H9 (cell line): Measurements from ENCODE around the gene COMT. TPM values are rescaled to one million over a fixed set of nuclear protein-coding genes. Genes with fewer than 3 reads are reported as not detected.

Source experiments
- DNase-seq: peaks from one replicate; pipeline ENCODE4 v3.0.0-alpha.2; 2017
- H2AFZ ChIP-seq: one replicate; pipeline ENCODE4 v1.6.1; 2013; ENCODE audit warnings: mild to moderate bottlenecking, low read length, control low read depth, moderate library complexity
- H2AK5ac ChIP-seq: 2 replicates; pipeline ENCODE4 v1.6.1; 2013; ENCODE audit warnings: low read length, control low read depth, mixed read lengths; ENCODE audit not compliant: insufficient read length
- H2BK120ac ChIP-seq: one replicate; pipeline ENCODE4 v1.6.1; 2013; ENCODE audit warnings: low read depth, mild to moderate bottlenecking, low read length, control low read depth, inconsistent platforms; ENCODE audit not compliant: poor library complexity, severe bottlenecking
- H2BK12ac ChIP-seq: 2 replicates; pipeline ENCODE4 v1.6.1; 2013; ENCODE audit warnings: low read length, control low read depth, mixed read lengths, low read depth; ENCODE audit not compliant: insufficient read length
- H2BK15ac ChIP-seq: 2 replicates; pipeline ENCODE4 v1.6.1; 2013; ENCODE audit warnings: low read depth, low read length, control low read depth
- H2BK20ac ChIP-seq: one replicate; pipeline ENCODE4 v1.6.1; 2013; ENCODE audit warnings: low read depth, mild to moderate bottlenecking, low read length, control low read depth, inconsistent platforms; ENCODE audit not compliant: poor library complexity, severe bottlenecking
- H2BK5ac ChIP-seq: 2 replicates; pipeline ENCODE4 v1.6.1; 2013; ENCODE audit warnings: low read length, control low read depth, mixed read lengths; ENCODE audit not compliant: insufficient read length
- H3K14ac ChIP-seq: 2 replicates; pipeline ENCODE4 v1.6.1; 2013; ENCODE audit warnings: low read length, control low read depth; ENCODE audit not compliant: insufficient read depth
- H3K18ac ChIP-seq: 2 replicates; pipeline ENCODE4 v1.6.1; 2013; ENCODE audit warnings: low read depth, mild to moderate bottlenecking, mixed read lengths, low read length, control low read depth; ENCODE audit not compliant: insufficient read length
- H3K23ac ChIP-seq: 2 replicates; pipeline ENCODE4 v1.6.1; 2013; ENCODE audit warnings: low read length, control low read depth, mixed read lengths, low read depth; ENCODE audit not compliant: insufficient read length
- H3K23me2 ChIP-seq: 2 replicates; pipeline ENCODE4 v1.6.1; 2013; ENCODE audit warnings: low read depth, mild to moderate bottlenecking, mixed read lengths, low read length, control low read depth; ENCODE audit not compliant: insufficient read length, poor library complexity, severe bottlenecking
- H3K27ac ChIP-seq: 2 replicates; pipeline ENCODE4 v1.5.1; 2013; ENCODE audit warnings: low read length, control low read depth, mixed read lengths, low read depth; ENCODE audit not compliant: insufficient read length
- H3K27me3 ChIP-seq: 2 replicates; pipeline ENCODE4 v1.6.1; 2013; ENCODE audit warnings: low read length, control low read depth, inconsistent platforms; ENCODE audit not compliant: insufficient read depth
- H3K4ac ChIP-seq: 2 replicates; pipeline ENCODE4 v1.6.1; 2013; ENCODE audit warnings: low read depth, mild to moderate bottlenecking, control low read depth, inconsistent platforms, low read length, moderate library complexity
- H3K4me1 ChIP-seq: 2 replicates; pipeline ENCODE4 v1.6.1; 2013; ENCODE audit warnings: low read length, control low read depth, inconsistent platforms; ENCODE audit not compliant: insufficient read depth
- H3K4me2 ChIP-seq: 2 replicates; pipeline ENCODE4 v1.6.1; 2013; ENCODE audit warnings: low read length, control low read depth, mixed read lengths; ENCODE audit not compliant: insufficient read length, insufficient read depth
- H3K56ac ChIP-seq: 2 replicates; pipeline ENCODE4 v1.6.1; 2013; ENCODE audit warnings: low read depth, mild to moderate bottlenecking, mixed read lengths, low read length, control low read depth; ENCODE audit not compliant: insufficient read length
- H3K79me1 ChIP-seq: 2 replicates; pipeline ENCODE4 v1.6.1; 2013; ENCODE audit warnings: low read depth, mild to moderate bottlenecking, moderate library complexity, low read length, control low read depth, inconsistent platforms; ENCODE audit not compliant: insufficient read depth, poor library complexity, severe bottlenecking
- H3K79me2 ChIP-seq: 2 replicates; pipeline ENCODE4 v1.6.1; 2013; ENCODE audit warnings: low read length, control low read depth, inconsistent platforms; ENCODE audit not compliant: insufficient read depth
- H3K9ac ChIP-seq: 2 replicates; pipeline ENCODE4 v1.6.1; 2013; ENCODE audit warnings: low read length, control low read depth, mixed read lengths; ENCODE audit not compliant: insufficient read length; ENCODE audit errors: extremely low read depth
- H3K9me3 ChIP-seq: one replicate; pipeline ENCODE4 v1.6.1; 2013; ENCODE audit warnings: low read depth, low read length, inconsistent platforms; ENCODE audit not compliant: control insufficient read depth
- H3T11ph ChIP-seq: one replicate; pipeline ENCODE4 v1.6.1; 2013; ENCODE audit warnings: mild to moderate bottlenecking, low read length, control low read depth, inconsistent platforms
- H4K20me1 ChIP-seq: one replicate; pipeline ENCODE4 v1.6.1; 2013; ENCODE audit not compliant: control insufficient read depth, insufficient read length, insufficient read depth
- H4K5ac ChIP-seq: 2 replicates; pipeline ENCODE4 v1.6.1; 2013; ENCODE audit warnings: low read depth, mild to moderate bottlenecking, mixed read lengths, low read length, control low read depth; ENCODE audit not compliant: insufficient read length
- H4K8ac ChIP-seq: replicated peaks from 2 replicates; pipeline ENCODE4 v1.6.1; 2013; ENCODE audit warnings: low read length, control low read depth, mixed read lengths, low read depth; ENCODE audit not compliant: insufficient read length
- H4K91ac ChIP-seq: 2 replicates; pipeline ENCODE4 v1.6.1; 2013; ENCODE audit warnings: low read depth, mild to moderate bottlenecking, moderate library complexity, mixed read lengths, low read length, control low read depth; ENCODE audit not compliant: insufficient read length
- H3K27ac Mint-ChIP-seq, 3 experiments: 2 replicates in 2 of 3; 3 replicates in 1 of 3; pipeline ENCODE4 v1.8.0; 2020 to 2021; ENCODE audit warnings: mixed read lengths in 3 of 3, mild to moderate bottlenecking in 1 of 3, moderate library complexity in 1 of 3
- H3K27me3 Mint-ChIP-seq: 2 replicates; pipeline ENCODE4 v1.8.0; 2021; ENCODE audit warnings: low read depth, mild to moderate bottlenecking, moderate library complexity, mixed read lengths
- H3K36me3 Mint-ChIP-seq, 3 experiments: 2 replicates in 2 of 3; 3 replicates in 1 of 3; pipeline ENCODE4 v1.8.0; 2020 to 2021; ENCODE audit warnings: low read depth in 3 of 3, mixed read lengths in 3 of 3; ENCODE audit not compliant: insufficient read depth in 1 of 3
- H3K4me1 Mint-ChIP-seq, 2 experiments: 2 replicates each; pipeline ENCODE4 v1.8.0; 2020; ENCODE audit warnings: mixed read lengths in 2 of 2
- H3K4me3 Mint-ChIP-seq, 2 experiments: 2 replicates in 1 of 2; 3 replicates in 1 of 2; pipeline ENCODE4 v1.8.0; 2020 to 2021; ENCODE audit warnings: mild to moderate bottlenecking in 2 of 2, mixed read lengths in 2 of 2, moderate library complexity in 1 of 2
- H3K9me3 Mint-ChIP-seq, 2 experiments: 2 replicates in 1 of 2; 3 replicates in 1 of 2; pipeline ENCODE4 v1.8.0; 2020; ENCODE audit warnings: mild to moderate bottlenecking in 2 of 2, mixed read lengths in 2 of 2, moderate library complexity in 1 of 2
- CTCF ChIP-seq: fragments of 200-600 bp; sonication (generic); conservative IDR thresholded peaks from 3 replicates; pipeline ENCODE4 v1.8.0; 2021; ENCODE audit warnings: antibody characterized with exemption, mild to moderate bottlenecking
- WGBS: extraction: QIAGEN DNeasy Blood & Tissue Kit; methylation state at CpG from one replicate; pipeline ENCODE4 v1.1.7; 2013; ENCODE audit warnings: missing lambda C conversion rate, low lambda C conversion rate, mixed read lengths; ENCODE audit not compliant: insufficient read length; ENCODE audit errors: extremely low coverage; 5-methylcytosine and 5-hydroxymethylcytosine counted together
- total RNA-seq: library from RNA; stranded (reverse); gene quantifications from 2 replicates; pipeline ENCODE4 v1.2.1, GENCODE V29; 2021

COMT gene
- total RNA-seq, 1 experiment from 2014 or later = 42.2 TPM

GRCh38 chr22:19959043-19959586 is 17.5 kb downstream of the COMT start:
- H3K4me2 ChIP-seq = peak overlapping the region; percentile 61
- H2BK120ac ChIP-seq = no peak overlapping the region
- no peak overlapping the region for H3K27ac ChIP-seq
- no peak overlapping the region for H4K5ac ChIP-seq
- H3K23me2 ChIP-seq = no peaks in the 10 kb centered on the region
- no peak overlapping the region for H3K23ac ChIP-seq
- H2BK20ac ChIP-seq = no peak overlapping the region
- H2BK5ac ChIP-seq = no peak overlapping the region
- no peak overlapping the region for H3K56ac ChIP-seq
- H3K4me1 ChIP-seq = peaks cover 2% of the 10 kb centered on the region; the same call in 1 of the 2 replicates
- DNase-seq = peak; percentile 99
- H3K9me3 Mint-ChIP-seq = no peaks in the 10 kb centered on the region; a peak in 1 of 5 replicates
- no peak overlapping the region for H3K9ac ChIP-seq
- peak overlapping the region; percentile 54 to 72 for H3K4me3 Mint-ChIP-seq
- H3K27ac Mint-ChIP-seq = peak overlapping the region in 2 of 3 experiments; percentile 39 to 40; a peak in 2 of 7 replicates
- no peaks in the 10 kb centered on the region for H3K79me1 ChIP-seq
- H3K14ac ChIP-seq = no peak overlapping the region
- WGBS = no CpG with 5 or more reads among the region's 30 CpGs
- H3K79me2 ChIP-seq = no peaks in the 10 kb centered on the region
- H3K36me3 Mint-ChIP-seq = no peaks in the 10 kb centered on the region; a peak in 1 of 7 replicates
- no peak overlapping the region for H2BK12ac ChIP-seq
- peaks cover 18 to 31% of the 10 kb centered on the region in 2 experiments for H3K4me1 Mint-ChIP-seq
- no peaks in the 10 kb centered on the region for H4K20me1 ChIP-seq
- no peak overlapping the region for H3K4ac ChIP-seq
- no peak overlapping the region for H3T11ph ChIP-seq
- no peak overlapping the region for H2BK15ac ChIP-seq
- no peaks in the 10 kb centered on the region for H3K27me3 Mint-ChIP-seq
- no peaks in the 10 kb centered on the region for H3K27me3 ChIP-seq
- no peak overlapping the region for H3K18ac ChIP-seq
- no peak overlapping the region for H2AK5ac ChIP-seq
- H4K8ac ChIP-seq = no peak overlapping the region
- H3K9me3 ChIP-seq = no peaks in the 10 kb centered on the region
- H2AFZ ChIP-seq = no peak overlapping the region
- H4K91ac ChIP-seq = no peak overlapping the region
- TF ChIP-seq CTCF = no peak
